ENCODE data around the gene NR1D2.

Gene NR1D2

GRCh38 chr3:24027946-24028345 lies 82.9 kb downstream of the NR1D2 start:
- DNase-seq (ENCODE audit: low spot score in 2 of 2) (no peak), ATAC-seq (no peak)
- Mint-ChIP-seq H3K36me3 (no peaks in the 10 kb centered on the region), H3K9me3 (no peaks in the 10 kb centered on the region), H3K4me3 (no peak overlapping the region), H3K27ac (no peak overlapping the region), H3K4me1 (no peaks in the 10 kb centered on the region)
